GM04503 (cell line): ENCODE results near the gene DUS2.
"Not testable (repeated sequence)": the region's sequence is repeated elsewhere in the genome, so short reads cannot be mapped to it uniquely, and the experiment has no call there.

Experiments used
- DNase-seq: peaks from one replicate; pipeline ENCODE4 v3.0.0-alpha.2; 2012; ENCODE audit warnings: low read depth

DUS2 gene

GRCh38 chr16:67998779-67999688 is 24.1 kb upstream of the DUS2 start, which contains the start of gene DPEP2:
DPEP2 (minus strand) TSS chr16:67999484; CDS start chr16:67993212, 6,272 bp downstream.
- not testable (repeated sequence) for DNase-seq

DNA sequence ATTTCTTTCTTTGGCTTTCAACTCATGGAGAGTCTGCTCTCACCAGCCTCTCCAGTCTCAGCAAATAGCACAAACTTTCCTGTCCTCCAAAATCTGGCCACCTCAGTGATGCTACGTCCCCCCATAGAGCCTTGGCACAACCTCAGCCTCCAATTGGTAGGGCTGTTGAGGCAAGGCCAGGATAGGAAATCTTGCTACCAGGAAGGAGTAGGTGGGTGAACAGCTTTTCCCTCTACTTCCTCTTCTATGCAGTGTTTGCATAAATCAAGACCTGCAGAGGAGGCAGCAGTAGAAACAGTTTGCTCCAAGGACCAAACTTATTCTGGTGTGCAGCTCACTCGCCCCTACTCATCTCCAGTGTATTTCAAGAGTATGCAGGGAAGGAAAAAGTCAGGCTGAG is 23.1 kb upstream of the DUS2 start:
- no peak for DNase-seq

DNA sequence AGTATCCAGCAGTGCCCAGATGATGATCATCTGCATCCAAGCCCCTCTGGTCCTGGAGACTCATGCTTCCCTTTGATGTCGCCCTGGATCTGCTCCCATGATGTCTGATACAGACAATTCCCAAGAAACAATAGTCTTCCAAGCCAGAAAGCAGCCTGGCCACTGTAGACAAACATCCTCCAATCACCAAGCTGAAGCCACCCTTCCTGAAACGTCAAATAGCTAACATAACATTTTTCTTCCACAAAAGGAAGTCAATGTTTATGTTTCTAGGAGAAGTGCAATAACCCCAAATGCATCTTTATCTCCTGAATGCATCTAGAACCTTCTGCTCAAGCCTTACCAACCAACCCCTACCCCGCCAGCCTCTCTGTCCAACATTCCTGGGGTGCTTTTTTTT is 22.6 kb upstream of the DUS2 start:
- no peak for DNase-seq

DNA sequence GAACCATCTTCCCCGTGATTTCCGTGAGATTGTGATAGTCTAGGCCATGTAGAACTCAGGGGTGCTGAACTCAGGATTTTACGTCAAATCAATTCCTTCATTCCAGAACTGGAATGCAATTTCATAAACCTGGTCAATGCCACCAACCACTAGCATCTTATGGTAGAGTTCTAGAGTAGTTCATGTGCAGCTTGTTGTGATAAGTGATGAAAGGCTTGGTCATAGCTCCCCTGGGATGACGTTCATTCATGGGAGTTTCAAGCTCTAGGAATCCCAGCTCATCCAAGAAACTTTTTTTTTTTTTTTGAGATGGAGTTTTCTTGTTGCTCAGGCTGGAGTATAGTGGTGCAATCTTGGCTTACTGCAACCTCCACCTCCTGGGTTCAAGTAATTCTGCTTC is 20.1 kb upstream of the DUS2 start:
- DNase-seq: no peak

GRCh38 chr16:68005211-68005610 is 17.9 kb upstream of the DUS2 start:
- DNase-seq: no peak

DNA sequence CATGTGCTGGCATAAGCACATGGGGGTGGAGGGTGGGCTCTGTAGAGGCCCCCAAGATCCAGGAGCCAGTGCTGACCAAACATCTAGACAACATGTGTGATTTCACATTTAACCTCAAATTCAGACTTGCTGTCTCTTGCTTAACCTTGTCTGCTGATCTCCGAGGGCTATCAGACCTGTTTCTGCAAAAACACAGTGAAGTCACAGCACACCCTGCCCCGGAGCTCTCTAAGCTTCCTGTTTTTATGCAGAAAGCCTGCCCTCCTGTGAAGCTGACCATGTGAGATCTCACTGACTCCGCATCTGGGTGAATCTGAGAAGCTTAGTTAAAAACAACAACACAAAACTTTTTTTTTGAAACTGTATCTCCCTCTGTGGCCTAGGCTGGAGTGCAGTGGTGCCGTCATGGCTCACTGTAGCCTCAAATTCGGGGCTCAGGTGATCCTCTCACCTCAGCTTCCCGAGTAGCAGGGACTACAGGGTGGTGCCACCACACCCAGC is 17.2 kb upstream of the DUS2 start:
- no peak for DNase-seq

DNA sequence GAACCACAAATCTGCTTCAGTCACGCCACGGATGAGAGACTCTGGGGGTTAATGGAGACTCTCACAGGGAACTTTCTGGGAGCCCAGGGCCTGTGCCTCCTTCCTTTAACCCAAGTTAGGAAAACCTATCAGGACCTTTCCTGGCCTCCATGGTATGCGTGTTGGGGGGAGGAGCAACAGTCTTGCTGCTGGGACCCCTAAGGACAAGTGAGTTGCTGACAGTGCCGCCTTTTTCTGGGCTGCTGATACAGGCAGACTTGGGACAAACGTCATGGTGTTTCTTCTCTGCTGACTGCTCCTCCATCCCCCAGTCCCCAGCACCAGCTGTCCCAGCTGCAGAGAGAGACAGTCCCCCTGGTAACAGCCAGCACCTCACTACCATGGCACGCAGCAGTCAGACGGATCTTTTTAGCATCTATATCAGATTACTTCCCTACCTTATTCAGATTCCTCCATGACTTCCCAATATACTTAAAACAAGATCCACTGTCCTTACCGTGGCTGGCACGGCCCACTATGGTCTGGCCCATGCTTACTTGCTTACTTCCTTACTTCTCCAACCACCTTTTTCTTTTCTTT is 13.8 kb upstream of the DUS2 start:
- no peak for DNase-seq

GRCh38 chr16:68009872-68010271 is 13.2 kb upstream of the DUS2 start:
- DNase-seq: not testable (repeated sequence)

DNA sequence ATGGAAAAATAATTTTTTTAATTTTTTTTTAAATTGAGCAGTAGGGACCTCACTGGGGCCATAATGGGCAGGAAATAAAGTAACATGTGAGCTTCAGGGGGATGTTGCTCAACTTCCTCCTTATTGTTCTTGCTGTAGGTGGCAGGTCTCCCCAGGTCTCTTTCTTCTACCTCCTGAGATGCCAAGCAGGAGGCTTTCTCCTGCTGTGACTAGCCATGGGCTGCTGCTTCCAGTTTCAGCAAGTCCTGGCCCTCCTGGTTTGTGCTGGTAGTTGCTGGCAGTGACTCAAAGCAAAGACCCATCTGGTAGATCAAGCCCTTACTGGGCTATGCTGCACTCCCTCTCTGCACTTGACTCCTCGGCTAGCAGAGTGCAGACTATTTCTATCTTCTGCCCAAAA is 9.6 kb upstream of the DUS2 start:
- DNase-seq: no peak

GRCh38 chr16:68015681-68016080 is 7.4 kb upstream of the DUS2 start, which contains the start of gene DPEP2NB:
DPEP2NB (minus strand) TSS chr16:68015911; CDS start chr16:68015770, 141 bp downstream.
- no peak for DNase-seq

GRCh38 chr16:68019167-68019680 is 3.9 kb upstream of the DUS2 start:
- DNase-seq: no peak

DNA sequence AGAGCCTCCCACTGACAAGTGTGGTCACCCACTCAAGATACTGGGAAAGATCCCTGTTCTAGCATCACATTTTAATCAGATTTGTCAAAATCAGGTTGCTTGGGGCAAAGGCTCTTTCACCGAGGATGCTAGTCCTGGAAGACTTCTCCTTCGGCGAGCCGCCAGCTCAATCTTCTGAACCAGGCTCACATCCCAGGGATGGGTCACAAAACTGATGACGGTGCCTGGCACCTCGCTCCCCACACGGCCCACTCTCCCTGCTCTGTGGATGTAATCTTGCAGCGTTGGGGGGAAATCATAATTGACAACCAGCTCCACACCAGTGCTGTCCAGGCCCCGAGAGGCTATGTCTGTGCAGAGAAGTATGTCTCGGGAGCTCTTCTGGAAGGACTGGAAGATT is 1.6 kb upstream of the DUS2 start:
- DNase-seq: no peak

DNA sequence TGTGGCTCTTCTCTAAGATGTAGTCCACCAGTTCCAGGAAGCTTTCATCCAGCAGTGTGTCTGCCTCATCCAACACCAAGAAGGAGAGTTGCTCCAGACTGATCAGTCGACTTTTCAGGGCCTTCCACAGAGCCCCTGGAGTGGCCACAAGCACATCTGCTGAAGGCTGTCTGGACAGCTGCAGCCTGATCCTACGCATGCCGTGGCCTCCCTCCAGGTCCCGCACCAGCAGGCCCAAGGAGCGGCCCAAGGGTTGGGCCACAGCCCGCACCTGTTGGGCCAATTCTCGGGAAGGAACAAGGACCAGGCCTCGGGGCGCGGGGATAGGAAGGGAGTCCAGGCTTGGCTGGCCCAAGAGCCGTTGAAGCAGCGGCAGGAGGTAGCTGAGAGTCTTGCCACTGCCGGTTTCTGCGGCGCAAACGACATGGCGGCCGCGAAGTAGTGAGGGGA is 781 bp upstream of the DUS2 start:
- no peak for DNase-seq

DNA sequence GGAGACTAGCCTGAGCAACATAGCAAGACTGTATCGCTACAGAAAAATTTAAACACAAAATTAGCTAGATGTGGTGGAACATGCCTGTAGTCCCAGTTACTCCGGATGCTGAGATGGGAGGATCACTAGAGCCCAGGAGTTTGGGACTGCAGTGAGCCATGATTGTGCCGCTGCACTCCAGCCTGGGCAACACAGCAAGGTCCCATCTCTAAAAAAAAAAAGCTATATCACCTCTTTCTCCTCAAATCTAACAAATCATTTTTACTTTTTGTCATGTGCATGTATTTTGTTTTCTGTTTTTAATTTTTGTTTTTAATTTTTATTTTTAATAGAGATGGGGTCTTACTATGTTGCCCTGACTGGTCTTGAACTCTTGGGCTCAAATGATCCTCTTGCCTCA is 5.9 kb downstream of the DUS2 start:
- DNase-seq: no peak

DNA sequence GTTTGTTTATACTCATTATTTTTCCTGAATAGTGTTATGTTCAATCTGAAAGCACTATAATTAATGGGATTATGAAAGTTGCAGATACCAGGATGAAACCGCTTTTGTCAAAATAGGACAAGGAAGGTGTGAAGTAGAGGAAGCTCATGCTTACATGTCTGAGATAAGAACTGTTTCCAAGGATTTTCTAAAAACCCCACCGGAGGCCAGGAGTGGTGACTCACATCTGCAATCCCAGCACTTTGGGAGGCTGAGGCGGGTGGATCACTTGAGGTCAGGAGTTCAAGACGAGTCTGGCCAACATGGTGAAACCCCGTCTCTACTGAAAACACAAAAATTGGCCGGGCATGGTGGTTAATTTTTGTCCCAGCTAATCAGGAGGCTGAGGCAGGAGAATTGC is 7.0 kb downstream of the DUS2 start:
- DNase-seq: not testable (repeated sequence)

DNA sequence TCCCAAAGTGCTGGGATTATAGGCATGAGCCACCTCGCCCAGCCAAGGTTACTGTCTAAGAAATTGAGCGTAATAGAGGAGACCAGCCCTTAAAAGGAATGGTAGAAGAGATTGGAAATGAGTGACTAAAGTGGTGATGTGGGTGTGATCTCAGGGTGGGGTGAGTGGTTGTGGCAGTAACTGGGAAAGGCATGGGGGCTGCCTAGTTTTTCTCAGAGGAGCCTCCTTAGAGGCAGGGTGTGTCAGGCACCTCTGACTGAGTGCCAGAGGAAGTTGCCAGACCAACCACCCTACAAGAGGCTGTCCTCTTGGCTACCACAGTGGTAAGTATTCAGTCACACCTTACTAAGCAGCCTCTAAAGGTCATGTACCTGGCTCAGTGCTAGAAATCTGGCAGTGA is 8.9 kb downstream of the DUS2 start:
- no peak for DNase-seq

DNA sequence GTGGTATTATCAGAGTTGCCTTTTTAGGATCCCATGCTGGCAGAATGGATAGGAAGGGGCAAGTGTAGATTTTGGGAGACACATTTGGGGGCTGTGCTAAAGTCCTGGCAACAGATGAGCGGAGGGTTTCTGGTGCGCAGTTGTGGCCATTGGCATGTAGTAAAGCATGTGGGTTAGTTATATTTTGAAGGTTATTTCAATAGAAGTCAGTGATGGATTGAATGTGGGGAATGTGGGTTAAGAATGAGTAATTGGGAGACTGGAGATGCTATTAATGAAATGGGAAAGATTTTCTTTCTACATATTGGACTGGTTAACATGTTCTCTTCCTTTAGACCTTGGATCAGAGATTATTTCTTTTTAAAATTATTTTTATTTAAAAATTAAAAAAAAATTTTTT is 10.0 kb downstream of the DUS2 start:
- DNase-seq: no peak

DNA sequence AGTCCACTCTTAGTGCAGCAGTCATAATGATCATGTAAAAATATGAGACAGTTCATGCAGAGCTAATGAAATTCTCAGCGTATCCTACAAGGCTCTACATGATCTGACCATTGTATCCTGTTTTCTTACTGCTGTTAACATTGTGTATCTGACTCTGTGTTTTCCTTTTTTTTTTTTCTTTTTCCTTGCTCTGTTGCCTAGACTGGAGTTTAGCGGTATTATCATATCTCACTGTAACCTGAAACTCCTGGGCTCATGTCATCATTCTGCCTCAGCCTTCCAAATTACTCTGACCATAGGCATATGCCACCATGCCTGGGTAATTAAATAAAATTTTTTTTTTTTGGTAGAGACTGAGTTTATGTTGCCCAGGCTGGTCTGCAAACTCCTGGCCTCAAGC is 12.1 kb downstream of the DUS2 start:
- no peak for DNase-seq

DNA sequence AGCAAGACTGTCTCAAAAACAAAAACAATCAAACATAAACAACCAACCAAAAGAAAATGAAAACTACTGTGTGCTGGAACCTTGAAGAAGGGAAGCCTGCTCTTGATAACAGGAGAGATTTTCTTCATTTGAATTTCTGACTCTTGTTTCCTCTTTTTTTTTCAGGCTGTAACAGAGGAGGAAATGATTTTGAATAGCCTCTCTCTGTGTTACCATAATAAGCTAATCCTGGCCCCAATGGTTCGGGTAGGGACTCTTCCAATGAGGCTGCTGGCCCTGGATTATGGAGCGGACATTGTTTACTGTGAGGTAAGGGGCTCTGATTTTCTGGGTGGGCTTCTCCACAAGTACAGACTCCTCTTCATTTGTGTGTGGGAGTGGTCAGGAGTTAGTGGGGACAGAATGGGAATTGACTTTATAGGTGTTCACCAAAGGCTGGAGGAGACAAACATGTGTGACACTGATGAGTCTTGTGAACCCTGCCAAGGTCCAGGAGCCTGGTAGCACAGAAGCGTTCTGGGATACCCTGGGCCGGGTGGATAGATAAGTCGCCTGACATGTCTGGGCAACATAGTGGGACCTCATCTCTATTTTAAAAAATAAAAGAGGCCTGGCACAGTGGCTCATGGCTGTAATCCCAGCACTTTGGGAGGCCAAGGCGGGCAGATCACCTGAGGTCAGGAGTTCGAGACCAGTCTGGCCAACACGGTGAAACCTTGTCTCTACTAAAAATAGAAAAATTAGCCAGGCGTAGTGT is 14.9 kb downstream of the DUS2 start:
- no peak for DNase-seq

GRCh38 chr16:68040506-68041288 is 17.6 kb downstream of the DUS2 start:
- DNase-seq: no peak

- DNase-seq: no peak
These were observed 18.7 kb downstream of the DUS2 start for GRCh38 chr16:68041783-68042182.
